DMS114 treated with DMSO at 0.1 percent for 48 hours (cell line): Measurements from ENCODE around the gene KLC1.

Source experiments
- DNase-seq: peaks from one replicate; lab custom pipeline; 2025; ENCODE audit not compliant: unreplicated experiment; lab: John Stamatoyannopoulos, UW

The KLC1 gene

DNA sequence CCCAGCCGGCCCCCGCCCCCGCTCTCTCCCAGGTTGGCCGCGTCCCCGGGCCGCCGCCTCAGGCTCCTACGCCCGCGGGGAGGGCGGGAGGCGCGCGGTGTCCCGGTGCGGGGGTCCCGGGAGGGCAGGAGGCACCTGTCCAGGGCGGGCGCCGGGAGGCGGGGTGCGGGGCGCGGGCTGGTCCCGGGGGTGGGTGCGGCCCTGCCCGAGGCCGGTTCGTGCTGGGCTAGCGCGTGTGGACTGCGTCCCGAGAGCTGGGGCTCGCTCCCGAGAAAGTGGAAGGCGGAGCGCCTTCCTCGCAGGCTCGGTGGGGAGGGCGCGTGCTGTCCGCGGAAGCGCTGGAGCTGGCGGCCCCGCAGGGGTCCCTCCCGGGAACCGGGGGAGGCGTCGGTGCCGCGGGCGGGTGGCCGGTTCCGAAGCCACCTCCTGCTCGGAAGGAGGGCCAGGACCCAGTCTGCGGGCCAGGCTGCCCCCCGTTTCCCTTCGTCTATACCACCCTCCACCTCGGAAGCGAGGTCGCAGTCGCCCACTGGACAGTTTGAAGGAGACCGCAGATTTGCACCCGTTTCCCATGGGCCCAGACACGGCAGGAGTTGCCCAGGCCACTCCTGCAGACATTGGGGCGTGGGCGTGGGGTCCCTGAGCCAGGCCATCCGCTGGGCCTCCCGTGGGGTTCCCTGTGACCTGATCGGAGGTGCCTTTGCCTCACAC lies 87.2 kb downstream of the KLC1 start:
- no peak for DNase-seq

DNA sequence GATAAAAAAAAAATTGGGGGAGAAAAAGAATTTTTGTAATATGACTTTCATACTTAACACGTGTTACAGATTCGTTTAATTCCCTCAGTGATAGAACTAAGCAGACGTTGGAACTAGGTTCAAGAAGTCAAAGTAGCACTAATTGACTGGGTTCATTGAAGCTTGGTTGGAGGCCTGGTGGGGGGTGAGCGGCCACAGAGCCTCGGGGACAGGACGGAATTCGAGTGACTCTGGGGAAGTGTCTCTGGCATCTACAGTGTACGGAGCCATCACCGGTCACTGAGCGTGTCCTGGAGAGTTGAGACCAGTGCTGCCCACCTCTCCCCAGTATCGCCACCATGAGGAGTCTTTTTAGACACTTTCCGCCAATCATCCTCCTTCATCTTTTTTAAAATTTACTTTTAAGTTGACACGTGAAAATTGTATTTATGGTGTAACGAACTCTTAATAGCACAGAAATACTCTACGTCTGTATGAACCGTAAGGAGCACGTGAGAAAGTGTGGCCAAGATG lies 87.9 kb downstream of the KLC1 start:
- DNase-seq = no peak

DNA sequence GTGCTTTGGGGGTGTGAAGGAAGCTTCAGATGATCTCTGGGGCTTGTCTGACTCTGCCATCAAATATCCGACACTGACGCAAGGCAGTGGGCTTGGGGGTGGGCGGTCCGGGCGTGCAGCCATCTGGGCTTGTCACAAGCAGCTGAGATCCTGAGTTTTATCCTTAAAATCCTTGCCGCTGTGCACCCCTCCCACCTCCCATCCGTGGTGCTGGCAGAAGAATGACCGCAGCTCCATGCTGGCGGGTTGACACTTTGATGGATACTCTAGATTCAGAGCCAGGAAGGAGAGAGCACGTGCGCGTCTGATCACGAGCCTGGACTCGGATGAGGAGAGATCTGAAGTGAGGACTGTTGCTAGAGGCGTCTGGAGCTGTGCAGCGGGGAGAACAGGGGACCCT lies 89.6 kb downstream of the KLC1 start:
- no peak for DNase-seq

DNA sequence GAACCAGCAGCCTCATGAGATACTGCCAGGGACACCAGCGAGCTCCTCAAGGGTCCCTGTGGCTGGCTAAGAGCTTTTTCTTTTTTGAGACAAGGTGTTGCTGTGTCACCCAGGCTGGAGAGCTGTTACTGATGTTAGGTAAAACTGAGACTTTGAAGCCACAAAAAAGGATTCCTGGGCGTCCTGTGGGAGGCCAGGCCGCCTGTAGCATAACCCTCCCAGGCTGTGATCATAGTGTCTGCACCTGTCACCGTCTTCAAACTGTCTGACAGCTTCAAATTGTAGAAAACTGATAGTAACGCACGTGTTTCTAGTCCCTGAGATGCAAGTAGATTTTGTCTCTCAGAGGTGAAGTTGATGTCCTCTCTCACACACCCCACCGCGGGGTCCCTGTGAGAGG lies 90.7 kb downstream of the KLC1 start:
- no peak for DNase-seq

DNA sequence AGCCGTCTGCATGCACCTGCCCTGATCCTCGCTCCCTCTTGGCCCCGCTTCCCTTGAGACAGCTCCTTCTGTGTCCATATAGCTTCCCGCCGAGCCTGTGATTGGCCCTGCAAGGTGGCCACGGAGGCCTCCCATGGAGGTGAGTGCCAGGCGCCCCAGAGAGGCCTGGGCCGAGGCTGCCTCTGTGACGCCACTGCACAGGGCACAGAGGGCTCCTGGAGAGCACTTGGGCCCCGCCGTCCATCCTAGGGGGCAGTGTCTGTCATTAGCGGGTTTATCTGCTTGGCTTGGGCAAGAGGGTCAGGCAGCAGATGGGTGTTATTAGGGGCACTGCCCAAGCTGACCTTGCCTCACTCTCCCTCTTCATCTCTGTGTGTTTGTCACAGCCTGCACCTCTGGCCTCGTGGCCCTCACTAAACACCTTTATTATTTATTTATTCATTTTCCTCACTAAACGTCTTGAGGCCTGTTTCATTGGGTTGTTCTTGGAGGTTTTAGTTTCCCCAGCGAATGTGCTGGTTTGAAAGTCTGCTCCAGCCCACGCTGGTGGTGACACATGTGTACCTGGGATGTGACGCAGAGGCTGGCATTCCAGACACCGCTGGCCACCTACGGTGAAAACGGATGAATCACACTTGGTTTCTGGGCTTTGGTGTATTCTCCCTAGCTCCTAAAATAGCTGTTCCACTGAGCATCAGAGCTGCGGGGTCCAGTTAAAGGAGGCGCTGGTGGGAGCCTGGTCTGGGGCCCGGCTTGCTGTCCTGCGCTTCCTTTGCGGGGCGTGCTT lies 92.5 kb downstream of the KLC1 start:
- no peak for DNase-seq

DNA sequence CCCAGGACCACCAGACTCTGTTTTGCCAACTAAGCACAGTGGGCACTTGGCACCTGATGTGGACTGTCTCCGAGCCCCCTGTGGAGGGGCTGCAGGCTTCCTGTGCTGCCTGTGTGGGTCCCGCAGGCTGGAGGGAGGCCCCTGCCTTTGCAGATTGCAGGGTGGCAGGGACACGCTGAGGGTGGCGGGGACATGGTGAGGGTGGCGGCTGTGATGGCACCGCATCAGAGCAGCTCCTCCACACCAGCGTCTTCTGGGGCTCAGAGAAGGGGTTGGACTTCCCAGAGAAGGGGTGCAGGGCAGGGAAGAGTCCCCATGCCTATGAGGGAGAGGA lies 94.7 kb downstream of the KLC1 start:
- DNase-seq = no peak

DNA sequence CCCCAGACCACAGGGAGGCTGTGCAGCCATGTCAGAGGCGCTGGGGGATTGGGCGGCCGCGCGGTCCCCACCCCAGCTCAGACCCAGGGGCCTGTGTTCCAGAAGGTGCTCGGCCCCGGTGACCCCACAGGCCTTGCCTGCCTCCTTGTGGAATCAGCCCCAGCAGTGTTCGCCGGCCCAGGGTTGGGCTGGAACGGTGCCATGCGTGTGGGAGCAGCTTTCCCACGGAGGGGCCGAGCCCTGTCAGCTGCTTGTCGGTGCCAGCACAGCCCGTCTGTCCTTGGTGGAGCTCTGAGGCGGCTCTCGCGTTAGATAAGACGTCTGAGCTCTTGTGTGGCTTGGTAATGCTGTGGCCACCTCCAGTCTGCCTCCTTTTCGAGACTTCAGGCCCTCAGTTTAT lies 95.1 kb downstream of the KLC1 start:
- DNase-seq = no peak

DNA sequence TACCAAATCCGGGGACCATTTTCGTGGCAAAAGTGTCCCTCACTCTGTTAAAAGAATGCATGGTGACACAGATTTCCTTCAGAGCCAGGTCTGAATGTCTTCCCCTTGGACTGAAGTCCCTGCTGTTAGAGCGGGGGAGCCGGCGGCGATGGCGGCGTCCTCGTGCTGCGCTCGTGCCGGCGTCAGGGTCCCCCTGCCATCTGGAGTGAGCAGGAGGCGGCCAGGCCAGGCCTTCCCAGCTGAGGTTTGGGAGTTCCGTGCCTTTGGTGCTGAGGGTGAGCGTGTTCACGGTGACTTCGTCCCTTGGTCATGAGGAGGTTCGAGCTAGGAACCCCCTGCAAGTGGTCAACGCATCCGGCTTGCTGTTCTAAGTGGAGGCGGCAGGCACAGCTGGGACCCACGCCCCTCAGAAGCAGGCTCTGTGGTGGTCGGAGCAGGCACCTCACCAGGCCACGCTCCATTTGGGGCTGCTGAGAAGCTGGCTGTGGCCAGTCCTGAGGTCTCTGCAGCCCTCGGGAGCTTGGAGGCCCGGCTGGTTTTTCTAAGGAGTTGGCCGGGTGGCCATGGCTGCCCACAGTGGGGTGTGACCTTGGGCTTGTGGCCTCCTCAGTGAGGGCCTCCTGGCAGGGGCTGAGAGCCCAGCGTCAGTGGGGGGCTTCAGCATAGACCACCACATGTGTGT lies 96.1 kb downstream of the KLC1 start:
- DNase-seq = no peak

DNA sequence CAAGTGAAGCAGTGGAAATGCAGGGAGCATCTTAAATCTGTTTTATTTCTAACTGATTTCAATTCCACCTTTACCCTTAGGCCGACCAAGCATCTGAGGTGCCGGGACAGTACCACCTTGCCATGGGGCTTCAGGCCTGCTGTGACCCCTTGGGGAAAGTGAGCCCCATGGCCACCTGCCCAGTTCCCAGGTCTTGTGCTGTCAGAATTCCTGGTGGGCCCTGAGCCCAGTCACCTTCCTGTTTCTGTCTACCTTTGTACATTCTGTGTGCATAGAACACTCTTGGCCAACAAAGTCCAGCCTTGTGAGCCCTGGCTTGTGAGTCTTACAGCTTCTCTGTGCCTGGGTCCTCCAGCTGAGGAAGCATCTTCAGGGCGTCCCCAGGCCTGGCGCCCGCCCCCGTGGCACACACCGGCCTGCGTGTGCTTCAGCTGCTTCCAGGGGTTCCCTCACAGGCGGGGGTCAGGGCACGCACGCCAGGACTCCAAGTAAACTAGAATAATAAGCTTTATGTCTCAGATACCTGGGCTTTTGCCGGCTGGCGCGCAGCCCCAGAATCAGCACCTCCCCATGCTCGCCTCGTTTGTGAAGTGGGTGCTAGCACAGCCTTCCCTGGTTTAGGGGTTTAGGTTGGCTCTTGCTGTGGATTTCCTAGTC lies 96.9 kb downstream of the KLC1 start:
- DNase-seq = no peak

DNA sequence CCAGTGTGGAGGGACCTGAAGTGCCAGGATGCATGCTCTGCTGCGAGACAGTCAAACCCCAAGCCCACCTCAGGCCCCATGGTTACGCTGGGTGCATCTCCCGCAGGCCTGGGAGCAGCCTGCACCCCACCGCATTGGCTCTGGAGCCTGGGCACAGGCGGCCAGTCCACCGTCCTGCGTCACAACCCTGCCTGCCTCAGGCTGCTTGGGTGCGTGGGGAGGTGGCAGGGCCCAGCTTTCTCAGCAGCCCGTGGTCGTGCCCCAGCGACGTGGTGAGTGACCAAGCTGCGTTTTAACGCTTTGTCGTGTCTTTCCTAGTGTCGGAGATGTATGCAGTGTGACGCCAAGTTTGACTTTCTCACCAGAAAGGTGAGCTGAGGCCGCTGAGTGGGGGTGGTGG lies 97.5 kb downstream of the KLC1 start:
- DNase-seq = no peak

DNA sequence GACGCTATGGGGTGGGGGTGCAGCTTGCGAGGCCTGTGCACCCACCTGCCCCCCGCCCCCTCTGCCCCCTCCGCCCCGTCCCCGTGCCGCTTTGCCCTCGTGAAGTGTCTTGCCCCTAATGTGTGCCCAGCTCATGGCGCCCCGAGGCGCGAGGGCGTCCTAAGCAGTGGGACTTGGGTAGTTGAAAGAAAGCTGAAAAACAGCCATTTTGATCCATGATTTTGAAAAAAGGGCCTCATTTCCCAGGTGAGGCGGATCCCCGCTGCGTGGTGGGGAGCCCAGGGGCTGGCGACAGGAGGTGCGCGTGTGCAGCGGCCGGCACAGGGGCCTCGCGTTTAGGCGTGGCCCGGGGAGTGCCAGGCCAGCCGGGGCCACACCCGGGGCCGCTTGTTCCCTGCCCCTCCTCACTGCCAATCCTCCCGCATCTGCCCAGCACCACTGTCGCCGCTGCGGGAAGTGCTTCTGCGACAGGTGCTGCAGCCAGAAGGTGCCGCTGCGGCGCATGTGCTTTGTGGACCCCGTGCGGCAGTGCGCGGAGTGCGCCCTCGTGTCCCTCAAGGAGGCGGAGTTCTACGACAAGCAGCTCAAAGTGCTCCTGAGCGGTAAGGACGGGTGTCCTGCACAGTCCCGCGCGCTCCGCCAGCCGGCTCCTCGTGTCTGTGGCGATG lies 98.4 kb downstream of the KLC1 start:
- DNase-seq = no peak

DNA sequence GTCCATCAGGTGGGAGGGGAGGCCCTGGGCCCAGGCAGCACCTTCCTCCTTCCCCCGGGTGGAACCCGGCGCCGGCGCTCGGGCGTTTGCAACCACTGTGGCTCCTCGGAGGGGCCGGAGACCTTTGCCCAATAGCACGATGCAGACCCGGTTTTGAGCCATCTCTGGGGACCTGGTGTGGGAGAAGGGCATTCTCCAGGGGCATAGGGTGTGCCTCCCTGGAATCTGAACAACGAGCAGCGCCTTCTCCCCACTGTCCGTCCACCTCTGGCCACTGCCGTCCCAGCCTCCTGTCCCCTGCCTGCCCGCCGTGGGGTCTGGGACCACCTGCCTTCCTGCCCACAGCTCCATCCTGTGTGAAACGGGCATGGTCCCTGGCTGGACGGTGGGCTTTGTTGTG lies 99.1 kb downstream of the KLC1 start:
- DNase-seq = no peak

DNA sequence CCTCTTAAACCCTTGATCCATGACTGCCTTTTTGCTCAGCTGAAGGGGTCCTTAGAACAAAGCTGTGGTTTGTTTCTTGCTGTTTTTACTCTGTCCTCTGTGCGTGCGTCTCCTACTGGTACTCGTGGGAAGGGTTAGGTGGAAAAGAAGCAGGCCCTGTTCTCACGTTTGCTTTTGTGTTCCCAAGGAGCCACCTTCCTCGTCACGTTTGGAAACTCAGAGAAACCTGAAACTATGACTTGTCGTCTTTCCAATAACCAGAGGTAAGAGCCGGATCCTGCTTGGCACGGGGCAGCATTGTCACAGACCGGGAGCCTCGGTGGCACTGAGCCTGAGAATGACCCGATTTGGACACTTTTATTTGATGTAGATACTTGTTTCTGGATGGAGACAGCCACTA lies 99.7 kb downstream of the KLC1 start:
- no peak for DNase-seq

DNA sequence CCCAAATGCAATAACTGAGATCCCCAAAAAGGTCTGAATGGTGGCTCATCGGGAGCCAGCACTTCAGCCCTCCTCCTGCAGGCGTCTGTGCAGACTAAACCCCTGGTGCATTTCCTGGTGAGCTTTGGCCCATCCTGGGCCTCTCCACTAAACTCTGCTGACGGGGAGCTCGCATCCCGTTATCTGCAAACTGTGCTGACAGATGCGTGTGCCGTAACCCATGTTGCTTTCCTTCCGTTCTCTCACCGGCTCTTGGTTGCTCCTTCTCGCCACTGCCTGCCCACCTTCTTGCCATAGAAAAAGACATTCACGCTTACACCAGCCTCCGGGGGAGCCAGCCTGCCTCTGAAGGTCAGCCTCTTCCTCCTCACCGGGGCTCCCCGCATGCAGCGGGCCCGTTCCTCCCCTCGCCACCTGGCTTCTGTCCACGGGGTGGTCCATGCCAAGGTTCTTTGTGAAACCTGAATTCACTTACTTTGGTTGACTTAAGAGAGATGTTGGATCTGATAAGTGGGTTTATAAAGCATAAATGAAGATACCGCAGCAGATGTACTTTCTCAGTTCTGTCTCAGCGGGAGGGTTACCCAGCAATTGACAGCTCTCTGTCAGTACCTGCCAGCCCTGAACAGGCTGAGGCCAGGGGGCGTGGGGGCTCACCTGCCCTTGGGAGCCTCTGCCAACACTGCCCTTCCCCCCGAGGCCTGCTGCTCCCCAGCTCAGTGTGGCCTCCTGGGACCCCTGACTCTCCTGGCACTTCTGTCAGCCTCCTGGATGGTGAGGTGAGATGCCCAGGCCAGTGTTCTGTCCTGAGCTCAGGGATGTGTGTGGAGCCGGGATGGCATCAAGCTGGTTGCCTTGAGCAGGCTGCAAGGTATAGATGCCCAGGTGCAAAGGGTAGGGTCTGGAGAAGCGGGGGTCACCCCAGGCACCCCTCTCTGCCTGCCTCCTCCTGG lies 100.8 kb downstream of the KLC1 start:
- DNase-seq = no peak

DNA sequence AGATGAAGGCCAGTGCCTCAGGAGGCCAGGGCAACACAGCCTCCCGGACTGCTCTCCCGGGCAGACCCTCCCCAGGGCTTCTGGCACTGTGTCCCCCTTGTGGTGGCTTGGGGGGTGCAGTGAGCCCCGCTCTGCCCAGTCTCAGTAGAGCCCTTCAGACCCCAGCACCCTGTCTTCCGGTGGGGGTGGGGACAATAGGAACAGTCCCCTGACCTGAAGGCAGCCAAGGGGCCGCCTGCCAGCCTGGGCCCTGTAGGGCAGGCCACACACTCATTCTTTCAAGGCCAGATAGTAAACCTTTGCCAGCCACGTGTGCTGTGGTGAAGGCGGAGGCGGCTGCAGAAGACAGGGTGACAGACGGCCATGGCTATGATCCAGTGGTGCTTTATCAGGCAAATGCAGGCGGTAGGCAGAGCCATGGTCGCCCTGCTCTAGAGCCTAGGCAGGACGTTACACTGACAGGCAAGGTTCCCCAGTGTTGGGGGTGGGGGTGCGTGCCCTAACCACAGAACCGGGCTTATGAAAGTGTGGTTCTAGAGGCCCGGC lies 101.6 kb downstream of the KLC1 start:
- DNase-seq = no peak

DNA sequence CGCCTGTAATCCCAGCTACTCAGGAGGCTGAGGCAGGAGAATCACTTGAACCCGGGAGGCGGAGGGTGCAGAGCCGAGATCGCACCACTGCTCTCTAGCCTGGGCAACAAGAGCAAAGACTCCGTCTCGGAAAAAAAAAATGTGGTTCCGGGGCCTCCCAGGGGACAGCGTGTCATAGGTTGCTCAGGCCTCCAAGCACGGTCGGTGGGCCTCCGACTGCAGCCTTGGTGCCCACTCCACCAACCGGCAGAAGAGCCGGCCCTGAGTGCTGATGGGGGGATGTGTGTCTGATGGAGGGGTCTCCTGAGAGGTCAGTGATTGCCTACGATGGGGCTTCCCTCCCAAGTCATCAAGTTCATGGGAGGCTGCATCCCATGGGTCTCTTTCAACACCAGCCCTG lies 102.5 kb downstream of the KLC1 start:
- DNase-seq = no peak

DNA sequence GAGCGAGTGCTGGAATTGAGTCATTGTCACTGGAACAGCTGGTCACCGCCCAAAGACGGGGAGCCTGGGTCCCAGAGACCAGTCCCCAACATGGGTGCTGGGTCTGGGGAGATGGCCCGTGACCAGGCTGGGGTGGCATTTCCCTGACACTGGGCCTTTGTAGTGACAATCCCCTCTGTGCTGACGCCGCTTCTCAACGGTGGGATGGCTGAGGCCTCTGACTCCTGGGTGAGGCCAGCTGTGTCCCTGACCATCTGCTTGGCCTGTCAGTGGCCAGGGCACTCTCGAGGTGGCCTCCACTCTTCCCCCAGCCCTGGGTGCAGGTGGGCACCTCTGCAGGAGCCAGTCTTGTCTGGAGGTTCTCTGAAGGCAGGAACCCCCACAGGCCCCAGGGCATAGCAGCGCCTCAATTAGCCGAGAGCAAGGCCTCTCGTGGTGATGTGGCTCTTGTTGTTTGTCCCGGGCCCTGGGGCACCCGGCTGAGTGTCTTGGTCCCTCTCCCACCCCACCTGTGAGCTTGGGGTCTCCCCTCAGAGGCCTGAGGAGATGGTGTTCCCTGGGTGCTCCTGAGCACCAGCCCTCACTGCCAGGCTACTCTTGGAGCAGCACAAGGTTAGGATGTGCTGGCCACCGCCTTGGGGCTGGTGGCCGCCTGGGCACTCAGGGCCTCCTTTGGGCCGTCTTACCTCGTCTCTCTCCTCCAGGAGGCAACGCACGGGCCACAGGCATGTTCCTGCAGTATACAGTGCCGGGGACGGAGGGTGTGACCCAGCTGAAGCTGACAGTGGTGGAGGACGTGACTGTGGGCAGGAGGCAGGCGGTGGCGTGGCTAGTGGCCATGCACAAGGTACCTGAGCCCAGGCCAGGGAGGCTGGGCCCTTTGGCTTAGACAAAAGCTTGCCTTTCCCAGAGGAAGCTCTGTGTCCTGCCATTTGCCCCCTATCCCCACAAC lies 103.2 kb downstream of the KLC1 start:
- no peak for DNase-seq

DNA sequence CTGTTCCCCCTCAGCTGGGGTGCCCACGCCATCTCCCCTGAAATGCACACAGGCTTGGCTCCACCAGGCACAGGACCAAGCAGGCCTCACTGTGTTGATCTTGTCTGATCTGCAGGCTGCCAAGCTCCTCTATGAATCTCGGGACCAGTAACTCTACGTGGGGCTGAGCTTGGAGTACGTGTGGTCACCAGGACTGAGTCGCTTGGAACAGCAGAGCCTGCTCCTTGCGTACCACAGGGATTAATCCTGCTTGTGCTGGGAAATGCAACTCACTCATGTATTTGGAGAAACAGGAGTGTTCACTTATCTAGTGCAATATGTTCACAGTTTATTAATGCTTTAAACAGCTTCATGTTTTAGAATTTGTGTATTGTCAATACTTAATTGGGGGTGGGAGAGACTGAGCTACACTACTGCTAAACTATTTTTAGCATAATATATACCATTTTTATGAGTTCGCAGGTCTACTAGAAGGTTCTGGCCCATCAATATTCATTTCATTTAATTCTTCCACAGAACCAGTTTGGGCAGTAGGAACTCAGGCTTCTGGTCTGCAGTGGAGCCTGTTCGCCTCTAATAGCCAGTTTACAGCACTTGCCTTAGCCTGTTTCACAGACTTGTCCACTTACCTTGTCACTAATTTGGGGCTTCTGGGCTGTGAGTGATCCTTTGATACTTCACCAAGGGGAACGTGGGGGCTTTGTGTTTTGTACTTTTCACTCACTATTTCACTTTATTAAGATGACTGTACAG lies 104.0 kb downstream of the KLC1 start:
- no peak for DNase-seq
